Measurements from ENCODE around the gene CLNS1A. TPM values are rescaled to one million over a fixed set of nuclear protein-coding genes. Genes with fewer than 3 reads are reported as not detected.
A peak's percentile ranks its signal among the peaks of the same experiment; 100 is the strongest.

The CLNS1A gene
- total and polyA plus RNA-seq, 9 of the 15 experiments (the other 6 are each of a cell fraction or from before 2014, with no cell fraction given): 146 to 472 (median 345) TPM

- TF ChIP-seq PRDM10 (IDR thresholded peaks at IDR 0.05; ENCODE audit: partially characterized antibody): peak; percentile 58
- TF ChIP-seq SMARCB1 (IDR thresholded peaks at IDR 0.05; ENCODE audit: insufficient read length, low read depth): no peak
- TF ChIP-seq HDAC2 (IDR thresholded peaks at IDR 0.05): 0 out of 2 replicates have a peak, but pooled peaks have one; percentile 53
- TF ChIP-seq SAFB (IDR thresholded peaks at IDR 0.05; ENCODE audit: borderline replicate concordance, low read depth, low read length): no peak
- 0 out of 2 replicates have a peak, but pooled peaks have one; percentile 26 for TF ChIP-seq ZBTB2 (IDR thresholded peaks at IDR 0.05)
- TF ChIP-seq EP400 (IDR thresholded peaks at IDR 0.05): peak; percentile 34; the same call in 1 of the 2 replicates
- TF ChIP-seq SMC3 (conservative IDR thresholded peaks at IDR 0.05; ENCODE audit: insufficient read depth, low read depth, low read length): 0 out of 2 replicates have a peak, but pooled peaks have one; percentile 12
- TF ChIP-seq ZNF124 (CRISPR knock-in tag; IDR thresholded peaks at IDR 0.05): no peak
- no peak for TF ChIP-seq HDAC8 (tag; IDR thresholded peaks at IDR 0.05)
- TF ChIP-seq RBBP5 (IDR thresholded peaks at IDR 0.05; ENCODE audit: borderline replicate concordance, insufficient read depth, low read length, poor library complexity, severe bottlenecking): no peak
- peak in 1 of 2 experiments; percentile 48; a peak in 1 of 4 replicates for TF ChIP-seq HDAC1 (IDR thresholded peaks at IDR 0.05)
Observed at GRCh38 chr11:77589181-77589520, 48.4 kb downstream of the CLNS1A start (continued).

Data from K562 (cell line).